ENCODE data around the gene SORBS2. TPM values are rescaled to one million over a fixed set of nuclear protein-coding genes. Genes with fewer than 3 reads are reported as not detected.

SORBS2 gene
- total RNA-seq, 1 experiment from 2014 or later: 9.7 TPM

DNA sequence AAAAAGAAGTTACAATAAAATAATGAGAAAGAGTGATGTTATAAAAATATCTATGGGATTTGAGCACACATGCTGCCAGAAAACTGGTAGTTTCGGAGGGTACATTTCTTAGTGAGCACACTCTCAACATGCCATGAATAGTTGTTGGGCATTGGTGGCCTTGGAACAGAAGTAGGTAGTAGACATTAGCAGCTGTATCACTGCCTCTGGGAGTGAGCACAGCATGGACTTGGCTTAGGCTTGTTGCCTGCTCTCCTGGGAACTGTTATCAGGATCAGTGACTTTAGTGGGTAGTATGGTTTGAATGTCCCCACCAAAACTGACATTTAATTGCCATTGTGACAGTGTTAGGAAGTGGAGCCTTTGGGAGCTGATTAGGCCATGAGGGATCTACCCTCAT, 263.4 kb downstream of the SORBS2 start:
- Mint-ChIP-seq H3K4me1 (peaks cover 0 to 2% of the 10 kb centered on the region in 2 experiments; a peak in 2 of 4 replicates), H3K27me3 (ENCODE audit: low read depth) (no peaks in the 10 kb centered on the region), H3K36me3 (ENCODE audit: insufficient read depth in 1 of 3, low read depth in 3 of 3) (no peaks in the 10 kb centered on the region; a peak in 2 of 7 replicates), H3K4me3 (no peak overlapping the region), H3K27ac (no peak overlapping the region), H3K9me3 (peaks cover 0 to 3% of the 10 kb centered on the region in 2 experiments; a peak in 1 of 5 replicates)
- Histone ChIP-seq H3T11ph (ENCODE audit: low read length) (no peak overlapping the region), H2AFZ (ENCODE audit: low read length) (no peak overlapping the region), H4K20me1 (ENCODE audit: control insufficient read depth, insufficient read depth, insufficient read length) (no peaks in the 10 kb centered on the region), H2BK5ac (ENCODE audit: insufficient read length, low read length) (no peak overlapping the region), H3K23ac (ENCODE audit: insufficient read length, low read depth, low read length) (no peak overlapping the region), H3K14ac (ENCODE audit: insufficient read depth, low read length) (no peak overlapping the region), H2BK12ac (ENCODE audit: insufficient read length, low read depth, low read length) (no peak overlapping the region), H3K56ac (ENCODE audit: insufficient read length, low read depth, low read length) (no peak overlapping the region), H2AK5ac (ENCODE audit: insufficient read length, low read length) (no peak overlapping the region), H3K23me2 (ENCODE audit: insufficient read length, low read depth, low read length, poor library complexity, severe bottlenecking) (no peaks in the 10 kb centered on the region), H3K9me3 (ENCODE audit: control insufficient read depth, low read depth, low read length) (no peaks in the 10 kb centered on the region), H3K27ac (ENCODE audit: insufficient read length, low read depth, low read length) (no peak overlapping the region), H2BK15ac (ENCODE audit: low read depth, low read length) (no peak overlapping the region), H3K79me1 (ENCODE audit: insufficient read depth, low read depth, low read length, poor library complexity, severe bottlenecking) (no peaks in the 10 kb centered on the region), H3K79me2 (ENCODE audit: insufficient read depth, low read length) (no peaks in the 10 kb centered on the region), H2BK120ac (ENCODE audit: low read depth, low read length, poor library complexity, severe bottlenecking) (no peak overlapping the region), H4K91ac (ENCODE audit: insufficient read length, low read depth, low read length) (no peak overlapping the region), H3K27me3 (ENCODE audit: insufficient read depth, low read length) (no peaks in the 10 kb centered on the region), H3K4ac (ENCODE audit: low read depth, low read length) (no peak overlapping the region), H3K4me2 (ENCODE audit: insufficient read depth, insufficient read length, low read length) (no peak overlapping the region), H4K5ac (ENCODE audit: insufficient read length, low read depth, low read length) (no peak overlapping the region), H3K4me1 (ENCODE audit: insufficient read depth, low read length) (no peaks in the 10 kb centered on the region; the same call in 1 of the 2 replicates), H3K9ac (ENCODE audit: extremely low read depth, insufficient read length, low read length) (no peak overlapping the region), H2BK20ac (ENCODE audit: low read depth, low read length, poor library complexity, severe bottlenecking) (no peak overlapping the region), H4K8ac (replicated peaks; ENCODE audit: insufficient read length, low read depth, low read length) (no peak overlapping the region), H3K18ac (ENCODE audit: insufficient read length, low read depth, low read length) (no peak overlapping the region)
- no CpG with 5 or more reads among the region's 1 CpG for WGBS (ENCODE audit: extremely low coverage, insufficient read length, low lambda C conversion rate)
- no peak for TF ChIP-seq CTCF (conservative IDR thresholded peaks at IDR 0.05)
- DNase-seq: no peak
